ENCODE measurements around the gene ZBTB42.

GRCh38 chr14:104776961-104777807, 23.7 kb upstream of the ZBTB42 start:
- TF ChIP-seq RAD21 (IDR thresholded peaks at IDR 0.05; ENCODE audit: low read length) (no peak), GATA2 (CRISPR knock-in tag; IDR thresholded peaks at IDR 0.05) (no peak)
- TF ChIP-seq, protein P1, sequence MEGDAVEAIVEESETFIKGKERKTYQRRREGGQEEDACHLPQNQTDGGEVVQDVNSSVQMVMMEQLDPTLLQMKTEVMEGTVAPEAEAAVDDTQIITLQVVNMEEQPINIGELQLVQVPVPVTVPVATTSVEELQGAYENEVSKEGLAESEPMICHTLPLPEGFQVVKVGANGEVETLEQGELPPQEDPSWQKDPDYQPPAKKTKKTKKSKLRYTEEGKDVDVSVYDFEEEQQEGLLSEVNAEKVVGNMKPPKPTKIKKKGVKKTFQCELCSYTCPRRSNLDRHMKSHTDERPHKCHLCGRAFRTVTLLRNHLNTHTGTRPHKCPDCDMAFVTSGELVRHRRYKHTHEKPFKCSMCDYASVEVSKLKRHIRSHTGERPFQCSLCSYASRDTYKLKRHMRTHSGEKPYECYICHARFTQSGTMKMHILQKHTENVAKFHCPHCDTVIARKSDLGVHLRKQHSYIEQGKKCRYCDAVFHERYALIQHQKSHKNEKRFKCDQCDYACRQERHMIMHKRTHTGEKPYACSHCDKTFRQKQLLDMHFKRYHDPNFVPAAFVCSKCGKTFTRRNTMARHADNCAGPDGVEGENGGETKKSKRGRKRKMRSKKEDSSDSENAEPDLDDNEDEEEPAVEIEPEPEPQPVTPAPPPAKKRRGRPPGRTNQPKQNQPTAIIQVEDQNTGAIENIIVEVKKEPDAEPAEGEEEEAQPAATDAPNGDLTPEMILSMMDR (IDR thresholded peaks at IDR 0.05), result 0 out of 2 replicates have a peak, but pooled peaks have one; percentile 7
